ENCODE results near the gene C17orf50.

The C17orf50 gene

GRCh38 chr17:35757243-35757642 is 3.4 kb upstream of the C17orf50 start:
- no peak for FAIRE-seq

- FAIRE-seq: no peak
Observed at GRCh38 chr17:35761601-35762000, 914 bp downstream of the C17orf50 start.

- no peak for FAIRE-seq
Observed at GRCh38 chr17:35763767-35764122, 3.1 kb downstream of the C17orf50 start.

GRCh38 chr17:35764123-35764991 is 3.7 kb downstream of the C17orf50 start:
- FAIRE-seq: no peak

GRCh38 chr17:35765086-35765710 is 4.5 kb downstream of the C17orf50 start:
- FAIRE-seq: no peak

- no peak for FAIRE-seq
Observed at GRCh38 chr17:35765756-35766488, 5.2 kb downstream of the C17orf50 start.

- FAIRE-seq: no peak
Observed at GRCh38 chr17:35766489-35766877, 5.8 kb downstream of the C17orf50 start.

- FAIRE-seq: no peak
Observed at GRCh38 chr17:35766903-35767510, 6.3 kb downstream of the C17orf50 start.

GRCh38 chr17:35768797-35769196 is 8.1 kb downstream of the C17orf50 start:
- no peak for FAIRE-seq

GRCh38 chr17:35769895-35770486 is 9.3 kb downstream of the C17orf50 start:
- FAIRE-seq: no peak

GRCh38 chr17:35773129-35773528 is 12.4 kb downstream of the C17orf50 start:
- FAIRE-seq: no peak

GRCh38 chr17:35773679-35774425 is 13.2 kb downstream of the C17orf50 start:
- no peak for FAIRE-seq

- FAIRE-seq: no peak
Observed at GRCh38 chr17:35774499-35774898, 13.8 kb downstream of the C17orf50 start.

GRCh38 chr17:35775039-35775438 is 14.4 kb downstream of the C17orf50 start:
- no peak for FAIRE-seq

- no peak for FAIRE-seq
Observed at GRCh38 chr17:35775583-35775982, 14.9 kb downstream of the C17orf50 start.

GRCh38 chr17:35778641-35779196 is 18.0 kb downstream of the C17orf50 start:
- FAIRE-seq: no peak

- FAIRE-seq: no peak
Observed at GRCh38 chr17:35780950-35781349, 20.3 kb downstream of the C17orf50 start.

- FAIRE-seq: no peak
Observed at GRCh38 chr17:35784895-35785294, 24.2 kb downstream of the C17orf50 start.

- no peak for FAIRE-seq
Observed at GRCh38 chr17:35786941-35787432, 26.3 kb downstream of the C17orf50 start.

GRCh38 chr17:35788477-35789368 is 28.0 kb downstream of the C17orf50 start:
- FAIRE-seq: no peak

- FAIRE-seq: no peak
Observed at GRCh38 chr17:35790841-35791240, 30.2 kb downstream of the C17orf50 start.

Measured in G401.6 (cell line).